BLaER1 (cell line): ENCODE results near the gene GCA.
A peak's percentile ranks its signal among the peaks of the same experiment; 100 is the strongest.

Source experiments
- H3K27ac ChIP-seq: shearing (Covaris generic); formaldehyde crosslinking; 2 replicates; pipeline ENCODE4 v1.8.1; 2022
- H3K27me3 ChIP-seq: shearing (Covaris generic); formaldehyde crosslinking; 2 replicates; pipeline ENCODE4 v1.8.1; 2022
- H3K36me3 ChIP-seq: shearing (Covaris generic); formaldehyde crosslinking; 2 replicates; pipeline ENCODE4 v1.8.1; 2022
- H3K4me1 ChIP-seq: shearing (Covaris generic); formaldehyde crosslinking; 2 replicates; pipeline ENCODE4 v1.8.1; 2022
- H3K4me2 ChIP-seq: shearing (Covaris generic); formaldehyde crosslinking; 2 replicates; pipeline ENCODE4 v1.8.1; 2022
- H3K4me3 ChIP-seq: shearing (Covaris generic); formaldehyde crosslinking; 2 replicates; pipeline ENCODE4 v1.8.1; 2022
- H3K9ac ChIP-seq: shearing (Covaris generic); formaldehyde crosslinking; 2 replicates; pipeline ENCODE4 v1.8.1; 2022
- H3K9me3 ChIP-seq: shearing (Covaris generic); formaldehyde crosslinking; 2 replicates; pipeline ENCODE4 v1.8.1; 2022
- H4K20me1 ChIP-seq: shearing (Covaris generic); formaldehyde crosslinking; 2 replicates; pipeline ENCODE4 v1.8.1; 2022
- Cebpa-rat ChIP-seq: shearing (Covaris generic); IDR thresholded peaks from 2 replicates; pipeline ENCODE4 v1.8.1; 2022

The GCA gene

GRCh38 chr2:162343824-162344616 is at the start of gene GCA:
TSS of gene GCA (plus strand) at chr2:162344132. CDS start at chr2:162344249, 117 bp downstream.
- Histone ChIP-seq H3K4me2 (peak within 1 kb of the TSS; percentile 64), H3K9ac (peak within 1 kb of the TSS; percentile 70), H4K20me1 (no peaks in the 10 kb centered on the region), H3K27me3 (no peaks in the 10 kb centered on the region), H3K4me3 (peak within 1 kb of the TSS; percentile 76), H3K36me3 (no peaks in the 10 kb centered on the region), H3K4me1 (peaks cover 17% of the 10 kb centered on the region), H3K27ac (peak within 1 kb of the TSS; percentile 58; the same call in 1 of the 2 replicates), H3K9me3 (peaks cover 5% of the 10 kb centered on the region; the same call in 1 of the 2 replicates)
- TF ChIP-seq Cebpa-rat = no peak

GRCh38 chr2:162295009-162295408 is 48.9 kb upstream of the GCA start:
- H3K27ac ChIP-seq = no peak overlapping the region
- H3K9me3 ChIP-seq = no peaks in the 10 kb centered on the region
- no peaks in the 10 kb centered on the region for H3K27me3 ChIP-seq
- H4K20me1 ChIP-seq = no peaks in the 10 kb centered on the region
- no peak for TF ChIP-seq Cebpa-rat
- H3K36me3 ChIP-seq = no peaks in the 10 kb centered on the region
- H3K4me2 ChIP-seq = no peak overlapping the region
- H3K4me3 ChIP-seq = no peak overlapping the region
- H3K4me1 ChIP-seq = no peaks in the 10 kb centered on the region
- no peak overlapping the region for H3K9ac ChIP-seq

- no peak for TF ChIP-seq Cebpa-rat
- no peak overlapping the region for H3K4me2 ChIP-seq
- H3K9me3 ChIP-seq = no peaks in the 10 kb centered on the region
- no peaks in the 10 kb centered on the region for H3K4me1 ChIP-seq
- H3K9ac ChIP-seq = no peak overlapping the region
- H3K4me3 ChIP-seq = no peak overlapping the region
- no peaks in the 10 kb centered on the region for H3K36me3 ChIP-seq
- H3K27me3 ChIP-seq = no peaks in the 10 kb centered on the region
- H3K27ac ChIP-seq = no peak overlapping the region
- no peaks in the 10 kb centered on the region for H4K20me1 ChIP-seq
These were observed 45.9 kb upstream of the GCA start for GRCh38 chr2:162297925-162298552.

- H3K36me3 ChIP-seq = no peaks in the 10 kb centered on the region
- no peak overlapping the region for H3K4me3 ChIP-seq
- H3K9me3 ChIP-seq = no peaks in the 10 kb centered on the region
- no peaks in the 10 kb centered on the region for H4K20me1 ChIP-seq
- H3K4me1 ChIP-seq = no peaks in the 10 kb centered on the region
- no peak for TF ChIP-seq Cebpa-rat
- H3K27ac ChIP-seq = no peak overlapping the region
- no peak overlapping the region for H3K9ac ChIP-seq
- no peaks in the 10 kb centered on the region for H3K27me3 ChIP-seq
- no peak overlapping the region for H3K4me2 ChIP-seq
These were observed 45.1 kb upstream of the GCA start for GRCh38 chr2:162298669-162299335.

- Histone ChIP-seq H3K4me3 (no peak overlapping the region), H3K9ac (no peak overlapping the region), H3K4me2 (no peak overlapping the region), H3K27me3 (no peaks in the 10 kb centered on the region), H3K36me3 (no peaks in the 10 kb centered on the region), H4K20me1 (no peaks in the 10 kb centered on the region), H3K27ac (no peak overlapping the region), H3K4me1 (no peaks in the 10 kb centered on the region), H3K9me3 (no peaks in the 10 kb centered on the region)
- no peak for TF ChIP-seq Cebpa-rat
These were observed 43.7 kb upstream of the GCA start for GRCh38 chr2:162300266-162300665.

- H3K4me2 ChIP-seq = no peak overlapping the region
- H3K9me3 ChIP-seq = no peaks in the 10 kb centered on the region
- 0 out of 2 replicates have a peak, but pooled peaks cover 5% of the 10 kb centered on the region for H3K36me3 ChIP-seq
- no peaks in the 10 kb centered on the region for H3K4me1 ChIP-seq
- no peaks in the 10 kb centered on the region for H3K27me3 ChIP-seq
- H4K20me1 ChIP-seq = no peaks in the 10 kb centered on the region
- no peak overlapping the region for H3K27ac ChIP-seq
- H3K4me3 ChIP-seq = no peak overlapping the region
- no peak overlapping the region for H3K9ac ChIP-seq
- TF ChIP-seq Cebpa-rat = no peak
These were observed 42.7 kb upstream of the GCA start for GRCh38 chr2:162301151-162301804.

- 0 out of 2 replicates have a peak, but pooled peaks cover 5% of the 10 kb centered on the region for H3K36me3 ChIP-seq
- no peak overlapping the region for H3K4me3 ChIP-seq
- H3K27me3 ChIP-seq = no peaks in the 10 kb centered on the region
- H3K4me1 ChIP-seq = no peaks in the 10 kb centered on the region
- H3K27ac ChIP-seq = no peak overlapping the region
- no peaks in the 10 kb centered on the region for H4K20me1 ChIP-seq
- H3K4me2 ChIP-seq = no peak overlapping the region
- no peak overlapping the region for H3K9ac ChIP-seq
- no peak for TF ChIP-seq Cebpa-rat
- no peaks in the 10 kb centered on the region for H3K9me3 ChIP-seq
These were observed 42.1 kb upstream of the GCA start for GRCh38 chr2:162301877-162302276.

GRCh38 chr2:162305901-162306300 is 38.0 kb upstream of the GCA start:
- TF ChIP-seq Cebpa-rat = no peak
- H3K4me2 ChIP-seq = no peak overlapping the region
- H3K9ac ChIP-seq = no peak overlapping the region
- H3K27ac ChIP-seq = no peak overlapping the region
- no peaks in the 10 kb centered on the region for H3K27me3 ChIP-seq
- no peak overlapping the region for H3K4me3 ChIP-seq
- H3K4me1 ChIP-seq = no peaks in the 10 kb centered on the region
- H3K36me3 ChIP-seq = peaks cover 22% of the 10 kb centered on the region
- no peaks in the 10 kb centered on the region for H3K9me3 ChIP-seq
- no peaks in the 10 kb centered on the region for H4K20me1 ChIP-seq

GRCh38 chr2:162308747-162309503 is 35.0 kb upstream of the GCA start:
- Histone ChIP-seq H4K20me1 (no peaks in the 10 kb centered on the region), H3K27ac (no peak overlapping the region), H3K9ac (no peak overlapping the region), H3K4me3 (no peak overlapping the region), H3K4me2 (no peak overlapping the region), H3K4me1 (no peaks in the 10 kb centered on the region), H3K9me3 (no peaks in the 10 kb centered on the region), H3K27me3 (no peaks in the 10 kb centered on the region), H3K36me3 (peaks cover 22% of the 10 kb centered on the region)
- TF ChIP-seq Cebpa-rat = no peak
